Peyer's patch (tissue), 4 donors: Measurements from ENCODE around the gene SULT1C4. TPM values are rescaled to one million over a fixed set of nuclear protein-coding genes. Genes with fewer than 3 reads are reported as not detected.

Experiments
- DNase-seq, 3 donors: peaks; one replicate each; pipeline ENCODE4 v3.0.0-alpha.2; 2017 to 2019
- H3K27ac ChIP-seq, 4 donors: fragments of 200-600 bp; sonication (generic); one replicate each; pipeline ENCODE4 v1.5.1; 2016 to 2019
- H3K27me3 ChIP-seq, 2 donors: fragments of 200-600 bp; sonication (generic); one replicate each; pipeline ENCODE4 v1.5.1; 2019
- H3K36me3 ChIP-seq, 3 donors: fragments of 200-600 bp; sonication (generic); one replicate each; pipeline ENCODE4 v1.5.1; 2016 to 2019
- H3K4me1 ChIP-seq, 4 donors: fragments of 200-600 bp; sonication (generic); one replicate each; pipeline ENCODE4 v1.5.1; 2016 to 2019
- H3K4me3 ChIP-seq, 4 donors: fragments of 200-600 bp; sonication (generic); 1 replicate in 3 of 4; 2 replicates in 1 of 4; pipeline ENCODE4 v1.5.1; 2016 to 2019; ENCODE audit warnings: mild to moderate bottlenecking in 1 of 4
- H3K9me3 ChIP-seq, 4 donors: fragments of 200-600 bp; sonication (generic); one replicate each; pipeline ENCODE4 v1.5.1; 2016 to 2019; ENCODE audit warnings: mild to moderate bottlenecking in 1 of 4
- CTCF ChIP-seq, 6 experiments: fragments of 450-650 bp in 4 of 6; fragments of 200-600 bp in 2 of 6; sonication (generic) in 1 of 6; IDR thresholded peaks; one replicate each; pipeline ENCODE4 v1.5.1; 2017 to 2019; ENCODE audit warnings: antibody characterized with exemption in 6 of 6, mild to moderate bottlenecking in 3 of 6, moderate library complexity in 1 of 6
- POLR2A ChIP-seq, 2 donors: fragments of 450-650 bp; IDR thresholded peaks; one replicate each; pipeline ENCODE4 v1.5.1; 2017; ENCODE audit warnings: antibody characterized with exemption in 2 of 2, mild to moderate bottlenecking in 2 of 2, moderate library complexity in 2 of 2
- total RNA-seq, 4 donors: library from RNA; depleted of rRNA; stranded (reverse); fragments of >200 nt; gene quantifications; one replicate each; pipeline ENCODE4 v1.1.0, GENCODE V29; 2016

Gene SULT1C4
- total RNA-seq, 4 donors from 2014 or later: 1.3 to 5.8 (median 1.9) TPM; not detected in 1

GRCh38 chr2:108404784-108405397 lies 27.1 kb downstream of the SULT1C4 start:
- no peaks in the 10 kb centered on the region for H3K36me3 ChIP-seq
- no peak for TF ChIP-seq CTCF (IDR thresholded peaks at IDR 0.05)
- DNase-seq: no peak
- H3K4me1 ChIP-seq: no peaks in the 10 kb centered on the region
- no peak overlapping the region for H3K27ac ChIP-seq
- H3K27me3 ChIP-seq: no peaks in the 10 kb centered on the region
- H3K4me3 ChIP-seq: no peak overlapping the region
- peaks cover 0 to 9% (median 3%) of the 10 kb centered on the region in 4 donors for H3K9me3 ChIP-seq

GRCh38 chr2:108407864-108408729 lies 30.3 kb downstream of the SULT1C4 start:
- H3K4me1 ChIP-seq: no peaks in the 10 kb centered on the region
- no peak overlapping the region for H3K27ac ChIP-seq
- no peaks in the 10 kb centered on the region for H3K36me3 ChIP-seq
- H3K27me3 ChIP-seq: no peaks in the 10 kb centered on the region
- DNase-seq: no peak
- peaks cover 0 to 7% (median 0%) of the 10 kb centered on the region in 4 donors for H3K9me3 ChIP-seq
- H3K4me3 ChIP-seq: no peak overlapping the region
- TF ChIP-seq POLR2A (IDR thresholded peaks at IDR 0.05) (no peak), CTCF (IDR thresholded peaks at IDR 0.05) (no peak)

GRCh38 chr2:108409768-108410167 lies 32.0 kb downstream of the SULT1C4 start:
- no peaks in the 10 kb centered on the region for H3K4me1 ChIP-seq
- no peaks in the 10 kb centered on the region for H3K36me3 ChIP-seq
- peaks cover 0 to 7% (median 0%) of the 10 kb centered on the region in 4 donors for H3K9me3 ChIP-seq
- DNase-seq: no peak
- TF ChIP-seq CTCF (IDR thresholded peaks at IDR 0.05): no peak
- no peak for TF ChIP-seq POLR2A (IDR thresholded peaks at IDR 0.05)
- no peaks in the 10 kb centered on the region for H3K27me3 ChIP-seq
- H3K27ac ChIP-seq: no peak overlapping the region
- no peak overlapping the region for H3K4me3 ChIP-seq

GRCh38 chr2:108412995-108413710 lies 35.4 kb downstream of the SULT1C4 start:
- DNase-seq: no peak
- H3K4me1 ChIP-seq: no peaks in the 10 kb centered on the region
- no peaks in the 10 kb centered on the region for H3K36me3 ChIP-seq
- TF ChIP-seq POLR2A (IDR thresholded peaks at IDR 0.05) (no peak), CTCF (IDR thresholded peaks at IDR 0.05) (no peak)
- no peak overlapping the region for H3K4me3 ChIP-seq
- H3K27ac ChIP-seq: no peak overlapping the region
- no peaks in the 10 kb centered on the region for H3K9me3 ChIP-seq
- no peaks in the 10 kb centered on the region for H3K27me3 ChIP-seq

GRCh38 chr2:108413711-108414095 lies 35.9 kb downstream of the SULT1C4 start:
- no peak overlapping the region for H3K27ac ChIP-seq
- no peak for DNase-seq
- TF ChIP-seq CTCF (IDR thresholded peaks at IDR 0.05): no peak
- no peak for TF ChIP-seq POLR2A (IDR thresholded peaks at IDR 0.05)
- H3K27me3 ChIP-seq: no peaks in the 10 kb centered on the region
- H3K4me1 ChIP-seq: no peaks in the 10 kb centered on the region
- no peak overlapping the region for H3K4me3 ChIP-seq
- H3K36me3 ChIP-seq: no peaks in the 10 kb centered on the region
- H3K9me3 ChIP-seq: no peaks in the 10 kb centered on the region
